Mesenteric fat pad (tissue), 1 donor: ENCODE measurements around the gene ARHGEF7. TPM values are rescaled to one million over a fixed set of nuclear protein-coding genes. Genes with fewer than 3 reads are reported as not detected.

Experiments
- DNase-seq: peaks from one replicate; pipeline ENCODE4 v3.0.0-alpha.2; 2020; ENCODE audit warnings: low spot score
- total RNA-seq: library from RNA; stranded (reverse); fragmentation: NEBNext Ultra II Directional; extraction: Animal tissue kit (Norgen Biotek cat#: 25700); gene quantifications from one replicate; pipeline ENCODE4 v1.2.1, GENCODE V29; 2021
- donor health status: DM: yes; HTN: yes; CAD: no.

Gene ARHGEF7
- total RNA-seq, 1 donor from 2014 or later = 95.6 TPM

GRCh38 chr13:111275995-111276618, 161.0 kb downstream of the ARHGEF7 start:
- no peak for DNase-seq

GRCh38 chr13:111278258-111278657, 163.1 kb downstream of the ARHGEF7 start:
- DNase-seq = no peak

GRCh38 chr13:111278743-111279652, 163.9 kb downstream of the ARHGEF7 start:
- DNase-seq = peak; percentile 74

GRCh38 chr13:111280226-111280625, 165.1 kb downstream of the ARHGEF7 start:
- no peak for DNase-seq

- DNase-seq = no peak
These were observed 165.8 kb downstream of the ARHGEF7 start for GRCh38 chr13:111280681-111281585.

- no peak for DNase-seq
These were observed 166.7 kb downstream of the ARHGEF7 start for GRCh38 chr13:111281751-111282311.

- DNase-seq = no peak
These were observed 167.3 kb downstream of the ARHGEF7 start for GRCh38 chr13:111282425-111282824.

- no peak for DNase-seq
These were observed 167.9 kb downstream of the ARHGEF7 start for GRCh38 chr13:111282997-111283396.

- DNase-seq = peak; percentile 80
These were observed 168.3 kb downstream of the ARHGEF7 start for GRCh38 chr13:111283457-111283856.

GRCh38 chr13:111283991-111284390, 168.9 kb downstream of the ARHGEF7 start:
- no peak for DNase-seq

- DNase-seq = no peak
These were observed 169.5 kb downstream of the ARHGEF7 start for GRCh38 chr13:111284565-111284964.

- no peak for DNase-seq
These were observed 171.1 kb downstream of the ARHGEF7 start for GRCh38 chr13:111286162-111286561.

- DNase-seq = no peak
These were observed 171.6 kb downstream of the ARHGEF7 start for GRCh38 chr13:111286749-111287148.

- DNase-seq = no peak
These were observed 172.1 kb downstream of the ARHGEF7 start for GRCh38 chr13:111287201-111287600.

- DNase-seq = no peak
These were observed 173.2 kb downstream of the ARHGEF7 start for GRCh38 chr13:111288276-111288675.

GRCh38 chr13:111289251-111289650, 174.1 kb downstream of the ARHGEF7 start:
- no peak for DNase-seq

GRCh38 chr13:111291908-111292307, 176.8 kb downstream of the ARHGEF7 start:
- no peak for DNase-seq

GRCh38 chr13:111292710-111293485, 177.8 kb downstream of the ARHGEF7 start:
- DNase-seq = no peak

- no peak for DNase-seq
These were observed 180.8 kb downstream of the ARHGEF7 start for GRCh38 chr13:111295886-111296285.

- DNase-seq = no peak
These were observed 181.3 kb downstream of the ARHGEF7 start for GRCh38 chr13:111296417-111296816.
